HG03108 (cell line): ENCODE data around the gene OAS3.

Experiments
- ATAC-seq: cut with Tn5 transposase; IDR thresholded peaks from one replicate; pipeline ENCODE4 v1.9.1; 2021; ENCODE audit warnings: moderate library complexity; ENCODE audit not compliant: unreplicated experiment

OAS3 gene

GRCh38 chr12:113007166-113007565, 68.9 kb downstream of the OAS3 start:
- ATAC-seq = no peak

- ATAC-seq = no peak
Measured at GRCh38 chr12:113010701-113011100, 72.4 kb downstream of the OAS3 start.

- ATAC-seq = no peak
Measured at GRCh38 chr12:113014565-113014964, 76.3 kb downstream of the OAS3 start.

GRCh38 chr12:113016796-113017195, 78.5 kb downstream of the OAS3 start:
- ATAC-seq = no peak

GRCh38 chr12:113019025-113019424, 80.8 kb downstream of the OAS3 start:
- ATAC-seq = no peak

GRCh38 chr12:113021500-113021899, 83.2 kb downstream of the OAS3 start:
- ATAC-seq = no peak
